Right lobe of liver (tissue), 4 donors: ENCODE data around the gene CELF2.

Experiments used
- CTCF ChIP-seq, 4 donors: fragments of 200-600 bp in 3 of 4; fragments of 450-650 bp in 1 of 4; IDR thresholded peaks; one replicate each; pipeline versions ENCODE4 v1.5.1 to v1.8.0; 2016 to 2022; ENCODE audit warnings: antibody characterized with exemption in 4 of 4, mild to moderate bottlenecking in 2 of 4
- POLR2A ChIP-seq: fragments of 450-650 bp; IDR thresholded peaks from one replicate; pipeline ENCODE4 v1.6.1; 2017; ENCODE audit warnings: antibody characterized with exemption, mild to moderate bottlenecking
- donor health status: DM: no; HTN: no; CAD: no.
- donor health status: DM: no; HTN: no; CAD: no.
- donor health status: DM: no; HTN: yes; CAD: no.

GRCh38 chr10:11363497-11363896, 345.8 kb downstream of the CELF2 start:
- TF ChIP-seq CTCF (IDR thresholded peaks at IDR 0.05) (no peak), POLR2A (no peak)
